HEK293T (cell line): ENCODE data around the gene SLC25A13.

Experiments used
- ARNT ChIP-seq: fragments of 450-650 bp; IDR thresholded peaks from 2 replicates; pipeline ENCODE4 v1.6.1; 2017; ENCODE audit warnings: mild to moderate bottlenecking
- BHLHE40 ChIP-seq: fragments of 450-650 bp; IDR thresholded peaks from 2 replicates; pipeline ENCODE4 v1.6.1; 2016; ENCODE audit warnings: mild to moderate bottlenecking, moderate library complexity, borderline replicate concordance
- ELF4 ChIP-seq: fragments of 450-650 bp; IDR thresholded peaks from 2 replicates; pipeline ENCODE4 v1.6.1; 2017; ENCODE audit warnings: antibody characterized with exemption
- FOXA1 ChIP-seq: fragments of 450-650 bp; IDR thresholded peaks from 2 replicates; pipeline ENCODE4 v1.6.1; 2016; ENCODE audit warnings: mild to moderate bottlenecking
- FOXK2 ChIP-seq: fragments of 450-650 bp; IDR thresholded peaks from 2 replicates; pipeline ENCODE4 v1.6.1; 2016; ENCODE audit warnings: mild to moderate bottlenecking
- FOXM1 ChIP-seq: fragments of 450-650 bp; IDR thresholded peaks from 2 replicates; pipeline ENCODE4 v1.6.1; 2017; ENCODE audit warnings: mild to moderate bottlenecking, borderline replicate concordance
- L3MBTL2 ChIP-seq: fragments of 450-650 bp; conservative IDR thresholded peaks from 2 replicates; pipeline ENCODE4 v1.6.1; 2016; ENCODE audit warnings: mild to moderate bottlenecking
- NFRKB ChIP-seq: fragments of 450-650 bp; IDR thresholded peaks from 2 replicates; pipeline ENCODE4 v1.6.1; 2016; ENCODE audit warnings: mild to moderate bottlenecking, moderate library complexity
- PKNOX1 ChIP-seq: fragments of 450-650 bp; IDR thresholded peaks from 2 replicates; pipeline ENCODE4 v1.6.1; 2016
- SP1 ChIP-seq: fragments of 450-650 bp; IDR thresholded peaks from 2 replicates; pipeline ENCODE4 v1.6.1; 2017
- SUZ12 ChIP-seq: fragments of 450-650 bp; IDR thresholded peaks from 2 replicates; pipeline ENCODE4 v1.6.1; 2016; ENCODE audit warnings: mild to moderate bottlenecking
- TARDBP ChIP-seq: fragments of 450-650 bp; IDR thresholded peaks from 2 replicates; pipeline ENCODE4 v1.6.1; 2016
- ZNF384 ChIP-seq: fragments of 450-650 bp; IDR thresholded peaks from 2 replicates; pipeline ENCODE4 v1.6.1; 2016

GRCh38 chr7:96080027-96080426 is 241.9 kb downstream of the SLC25A13 start:
- TF ChIP-seq L3MBTL2 = no peak
- TF ChIP-seq FOXA1 = no peak
- no peak for TF ChIP-seq FOXM1
- TF ChIP-seq FOXK2 = no peak
- no peak for TF ChIP-seq NFRKB
- no peak for TF ChIP-seq ELF4
- no peak for TF ChIP-seq ZNF384
- no peak for TF ChIP-seq TARDBP
- TF ChIP-seq PKNOX1 = no peak
- no peak for TF ChIP-seq SP1
- TF ChIP-seq BHLHE40 = no peak
- no peak for TF ChIP-seq SUZ12
- TF ChIP-seq ARNT = no peak
